ENCODE data around the gene STARD8.

STARD8 gene

DNA sequence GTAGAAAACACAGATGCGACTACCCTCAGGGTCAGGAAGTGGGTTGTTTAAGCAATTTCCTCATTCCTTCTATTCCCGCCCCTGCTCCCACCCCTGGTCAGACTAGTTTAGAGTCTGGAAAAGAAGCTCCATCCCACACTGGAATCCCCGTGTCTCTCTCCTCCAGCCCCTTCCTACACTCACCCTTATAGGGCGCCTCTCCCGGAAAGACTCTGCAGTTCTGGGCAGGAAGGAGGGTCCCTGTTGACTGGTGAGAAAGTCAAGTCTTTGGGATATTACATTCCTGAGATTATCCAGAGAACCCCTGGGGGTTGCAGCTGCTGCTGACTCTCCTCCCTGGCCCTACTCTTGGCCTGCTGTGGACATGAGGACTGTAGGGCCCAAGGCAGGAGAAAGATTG, 11.9 kb downstream of the STARD8 start:
- TF ChIP-seq, protein P1, sequence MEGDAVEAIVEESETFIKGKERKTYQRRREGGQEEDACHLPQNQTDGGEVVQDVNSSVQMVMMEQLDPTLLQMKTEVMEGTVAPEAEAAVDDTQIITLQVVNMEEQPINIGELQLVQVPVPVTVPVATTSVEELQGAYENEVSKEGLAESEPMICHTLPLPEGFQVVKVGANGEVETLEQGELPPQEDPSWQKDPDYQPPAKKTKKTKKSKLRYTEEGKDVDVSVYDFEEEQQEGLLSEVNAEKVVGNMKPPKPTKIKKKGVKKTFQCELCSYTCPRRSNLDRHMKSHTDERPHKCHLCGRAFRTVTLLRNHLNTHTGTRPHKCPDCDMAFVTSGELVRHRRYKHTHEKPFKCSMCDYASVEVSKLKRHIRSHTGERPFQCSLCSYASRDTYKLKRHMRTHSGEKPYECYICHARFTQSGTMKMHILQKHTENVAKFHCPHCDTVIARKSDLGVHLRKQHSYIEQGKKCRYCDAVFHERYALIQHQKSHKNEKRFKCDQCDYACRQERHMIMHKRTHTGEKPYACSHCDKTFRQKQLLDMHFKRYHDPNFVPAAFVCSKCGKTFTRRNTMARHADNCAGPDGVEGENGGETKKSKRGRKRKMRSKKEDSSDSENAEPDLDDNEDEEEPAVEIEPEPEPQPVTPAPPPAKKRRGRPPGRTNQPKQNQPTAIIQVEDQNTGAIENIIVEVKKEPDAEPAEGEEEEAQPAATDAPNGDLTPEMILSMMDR (IDR thresholded peaks at IDR 0.05; ENCODE audit: low read length, missing control alignments) = no peak
- peak; percentile 12 for DNase-seq (ENCODE audit: low read depth)

DNA sequence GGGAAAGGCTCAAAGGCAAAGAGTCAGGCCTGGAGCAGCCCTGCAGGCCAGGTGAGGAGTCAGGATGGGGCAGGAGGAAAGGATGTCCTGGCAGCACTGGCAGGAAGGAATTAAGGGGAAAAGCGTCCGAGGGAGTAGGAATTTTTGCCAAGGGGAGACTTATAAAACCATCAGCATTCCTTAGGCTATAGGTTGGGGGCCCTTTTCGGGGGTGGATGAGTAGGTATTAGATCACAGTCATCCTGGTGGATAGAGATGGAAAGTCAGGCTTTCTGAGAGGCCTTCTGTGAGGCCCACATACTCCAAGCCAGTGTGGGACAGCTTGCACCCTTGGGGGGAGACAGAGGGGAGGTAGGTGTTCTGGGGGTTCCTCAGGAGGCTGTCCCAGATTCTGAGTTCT, 12.3 kb downstream of the STARD8 start:
- no peak overlapping the region for H3K4me3 ChIP-seq (replicated peaks; ENCODE audit: low read depth, low read length)
- TF ChIP-seq, protein P1 (IDR thresholded peaks at IDR 0.05; ENCODE audit: low read length, missing control alignments) = no peak
- no peak for DNase-seq (ENCODE audit: low read depth)

More for the DNA sequence above, 11.9 kb downstream of the STARD8 start:
- H3K4me3 ChIP-seq (replicated peaks; ENCODE audit: low read depth, low read length) = no peak overlapping the region

DNA sequence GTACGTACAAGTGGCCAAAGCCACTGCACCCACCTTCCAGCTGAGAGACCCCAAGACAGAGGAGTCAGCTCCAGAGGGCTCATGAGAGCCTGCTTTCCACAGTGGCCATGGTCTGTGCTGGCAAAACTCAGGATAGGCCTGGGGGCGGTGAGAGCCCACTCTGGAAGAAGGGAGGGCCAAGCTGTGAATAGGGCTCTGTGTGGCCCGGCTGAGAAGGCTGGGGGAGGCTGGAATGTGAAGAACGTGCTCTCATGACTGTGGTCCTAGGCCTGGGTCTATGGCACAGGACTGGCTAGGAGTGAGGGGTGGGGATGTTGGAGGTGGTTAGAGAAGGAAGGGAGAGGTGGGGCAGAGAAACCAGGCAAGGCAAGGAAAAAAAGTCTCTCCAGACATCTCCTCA, 13.3 kb downstream of the STARD8 start:
- DNase-seq (ENCODE audit: low read depth) = no peak
- H3K4me3 ChIP-seq (replicated peaks; ENCODE audit: low read depth, low read length) = no peak overlapping the region
- TF ChIP-seq, protein P1 (IDR thresholded peaks at IDR 0.05; ENCODE audit: low read length, missing control alignments) = no peak

DNA sequence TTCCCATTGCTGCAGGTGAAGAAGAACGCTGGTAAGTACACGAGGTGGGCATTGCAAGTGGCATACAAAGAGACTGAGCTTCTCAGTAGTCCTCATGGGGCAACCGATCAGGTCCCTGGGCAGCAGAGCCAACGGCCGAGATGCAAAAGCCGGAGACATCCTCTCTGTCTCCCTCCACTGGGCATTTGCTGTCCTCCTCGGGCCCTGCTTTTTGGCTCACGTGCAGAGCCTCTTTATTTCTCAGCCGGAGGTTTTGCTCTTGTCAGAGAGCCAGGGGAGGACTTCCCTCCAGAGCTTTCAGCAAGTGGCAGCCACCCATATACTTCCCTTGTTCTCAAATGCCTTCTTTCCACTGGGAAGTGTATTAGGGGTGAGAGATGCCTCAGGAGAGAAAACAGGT, 18.0 kb downstream of the STARD8 start:
- no peak overlapping the region for H3K4me3 ChIP-seq (replicated peaks; ENCODE audit: low read depth, low read length)
- DNase-seq (ENCODE audit: low read depth) = no peak
- TF ChIP-seq, protein P1 (IDR thresholded peaks at IDR 0.05; ENCODE audit: low read length, missing control alignments) = peak; percentile 16

DNA sequence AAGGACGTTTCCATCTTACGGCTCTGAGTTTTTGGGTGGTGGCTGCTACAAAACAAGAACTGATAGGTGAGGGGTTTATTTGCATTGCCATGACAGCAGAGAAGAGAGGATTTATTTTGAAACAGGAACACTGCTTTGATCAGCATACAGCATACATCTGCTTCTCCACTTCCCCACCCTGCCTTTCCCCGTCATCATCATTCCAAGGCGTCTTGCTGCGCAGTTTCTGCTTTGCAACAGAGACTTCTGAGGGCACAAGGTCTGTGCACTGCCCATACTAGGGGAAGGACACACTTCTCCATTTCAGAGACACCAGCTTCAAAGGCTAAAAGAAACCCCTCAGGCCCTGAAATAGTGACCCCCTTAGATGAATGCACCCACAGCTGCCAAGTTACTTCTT, 19.1 kb downstream of the STARD8 start:
- DNase-seq (ENCODE audit: low read depth) = no peak
- TF ChIP-seq, protein P1 (IDR thresholded peaks at IDR 0.05; ENCODE audit: low read length, missing control alignments) = no peak
- no peak overlapping the region for H3K4me3 ChIP-seq (replicated peaks; ENCODE audit: low read depth, low read length)

DNA sequence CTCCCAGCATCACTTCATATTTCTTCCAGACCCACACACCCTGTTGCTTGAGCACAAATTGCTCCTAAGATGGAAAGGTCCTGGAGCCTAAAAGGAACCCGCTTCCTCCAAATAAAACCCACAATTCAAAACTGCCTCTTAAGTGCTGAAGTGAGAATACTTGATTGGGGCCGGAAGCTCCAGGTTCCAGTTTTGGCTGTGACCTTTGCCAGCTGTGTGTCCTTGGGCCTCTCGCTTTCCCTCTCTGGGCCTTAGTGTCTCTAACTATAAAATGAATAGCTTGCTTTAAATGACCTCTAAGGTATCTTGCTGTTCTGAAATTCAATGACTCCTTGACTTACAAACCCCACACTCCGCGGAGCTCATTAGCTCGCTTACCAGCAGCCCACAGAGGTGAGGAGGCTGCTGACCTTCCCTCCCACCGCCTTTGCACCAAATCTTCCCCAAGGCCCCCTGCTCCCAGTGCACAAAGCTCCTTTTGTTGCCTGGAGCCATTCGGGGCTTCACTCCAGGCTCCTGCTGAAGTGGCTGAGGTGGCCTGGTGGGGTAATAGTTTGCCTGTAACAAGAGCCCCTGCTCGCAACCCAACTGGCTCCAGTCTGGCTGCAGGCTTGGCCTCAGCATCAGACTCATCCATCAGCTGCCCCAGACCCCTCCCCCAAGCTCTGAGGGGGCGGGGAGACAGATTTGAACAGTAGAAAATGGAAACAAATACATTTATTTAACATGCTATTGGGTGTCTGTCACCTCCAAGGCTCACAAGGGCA, 21.8 kb downstream of the STARD8 start:
- TF ChIP-seq, protein P1 (IDR thresholded peaks at IDR 0.05; ENCODE audit: low read length, missing control alignments) = no peak
- no peak for DNase-seq (ENCODE audit: low read depth)
- no peak overlapping the region for H3K4me3 ChIP-seq (replicated peaks; ENCODE audit: low read depth, low read length)

DNA sequence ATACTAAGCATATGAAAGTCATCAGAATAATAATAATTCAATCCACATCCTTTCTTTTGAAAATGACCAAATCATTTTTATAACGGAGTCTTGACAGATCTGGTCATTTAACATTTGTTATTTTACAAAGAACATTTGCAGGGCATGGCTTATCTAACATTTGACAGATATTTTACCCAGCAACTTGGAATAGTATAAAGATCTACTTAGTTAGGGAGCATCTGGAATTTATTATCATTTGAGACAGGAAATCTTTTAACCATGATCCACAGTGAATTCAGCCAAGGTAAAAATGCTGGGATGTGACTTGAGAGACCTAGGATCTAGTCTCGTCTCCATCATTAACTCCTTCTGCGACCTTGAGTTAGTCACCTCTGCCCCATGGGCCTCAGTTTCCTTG, 22.4 kb downstream of the STARD8 start:
- DNase-seq (ENCODE audit: low read depth) = no peak
- TF ChIP-seq, protein P1 (IDR thresholded peaks at IDR 0.05; ENCODE audit: low read length, missing control alignments) = no peak
- no peak overlapping the region for H3K4me3 ChIP-seq (replicated peaks; ENCODE audit: low read depth, low read length)

All from fibroblast of pulmonary artery (primary cell).